Thoracic aorta (tissue), 2 donors: ENCODE measurements around the gene GNG4. TPM values are rescaled to one million over a fixed set of nuclear protein-coding genes. Genes with fewer than 3 reads are reported as not detected.

Source experiments
- ATAC-seq: fragments of 150-250 bp; one replicate; pipeline ENCODE4 v1.8.0; 2017; ENCODE audit warnings: low read depth; ENCODE audit not compliant: insufficient number of reproducible peaks, low FRiP score
- DNase-seq: peaks from one replicate; pipeline ENCODE4 v3.0.0-alpha.2; 2020; ENCODE audit warnings: low spot score
- H3K27ac ChIP-seq, 2 donors: fragments of 200-600 bp; sonication (generic); 1 replicate in 1 of 2; 2 replicates in 1 of 2; pipeline ENCODE4 v1.5.1; 2016; ENCODE audit warnings: mild to moderate bottlenecking in 2 of 2, moderate library complexity in 2 of 2
- H3K27me3 ChIP-seq: fragments of 200-600 bp; sonication (generic); replicated peaks from 2 replicates; pipeline ENCODE4 v1.6.0; 2016; ENCODE audit warnings: mild to moderate bottlenecking; ENCODE audit not compliant: insufficient read depth
- H3K36me3 ChIP-seq: fragments of 200-600 bp; sonication (generic); one replicate; pipeline ENCODE4 v1.5.1; 2016
- H3K4me1 ChIP-seq, 2 donors: fragments of 200-600 bp; sonication (generic); 1 replicate in 1 of 2; 2 replicates in 1 of 2; pipeline versions ENCODE4 v1.5.1 to v1.6.0; 2016; ENCODE audit warnings: low read depth in 2 of 2, mild to moderate bottlenecking in 1 of 2; ENCODE audit not compliant: control insufficient read depth in 1 of 2
- H3K4me3 ChIP-seq: fragments of 200-600 bp; sonication (generic); 2 replicates; pipeline ENCODE4 v1.5.1; 2016; ENCODE audit warnings: mild to moderate bottlenecking
- H3K9me3 ChIP-seq: fragments of 200-600 bp; sonication (generic); 2 replicates; pipeline ENCODE4 v1.5.1; 2016
- CTCF ChIP-seq: fragments of 200-600 bp; sonication (generic); IDR thresholded peaks from one replicate; pipeline ENCODE4 v1.5.1; 2019; ENCODE audit warnings: antibody characterized with exemption
- total RNA-seq, 2 donors: library from RNA; depleted of rRNA; stranded (reverse); fragments of >200 nt; gene quantifications; one replicate each; pipeline versions ENCODE4 v1.1.0 to v1.2.3, GENCODE V29; 2016

The GNG4 gene
- total RNA-seq, 2 donors from 2014 or later = 0.28 TPM; not detected in 1

GRCh38 chr1:235671992-235672391 is 22.4 kb upstream of the GNG4 start:
- ATAC-seq = no peak
- H3K27ac ChIP-seq = no peak overlapping the region
- peaks cover 25% of the 10 kb centered on the region for H3K9me3 ChIP-seq
- peaks cover 40% of the 10 kb centered on the region for H3K36me3 ChIP-seq
- DNase-seq = no peak
- no peaks in the 10 kb centered on the region for H3K27me3 ChIP-seq
- H3K4me3 ChIP-seq = no peak overlapping the region
- TF ChIP-seq CTCF = no peak
- no peaks in the 10 kb centered on the region for H3K4me1 ChIP-seq

GRCh38 chr1:235670157-235670776 is 20.7 kb upstream of the GNG4 start:
- H3K4me3 ChIP-seq = no peak overlapping the region
- H3K27me3 ChIP-seq = no peaks in the 10 kb centered on the region
- no peak for ATAC-seq
- TF ChIP-seq CTCF = no peak
- no peak for DNase-seq
- peaks cover 24% of the 10 kb centered on the region for H3K36me3 ChIP-seq
- peaks cover 21% of the 10 kb centered on the region for H3K9me3 ChIP-seq
- H3K27ac ChIP-seq = no peak overlapping the region
- H3K4me1 ChIP-seq = no peaks in the 10 kb centered on the region

GRCh38 chr1:235669277-235669676 is 19.7 kb upstream of the GNG4 start:
- H3K36me3 ChIP-seq = peaks cover 27% of the 10 kb centered on the region
- no peak overlapping the region for H3K27ac ChIP-seq
- no peaks in the 10 kb centered on the region for H3K27me3 ChIP-seq
- ATAC-seq (no peak), DNase-seq (no peak)
- H3K4me1 ChIP-seq = no peaks in the 10 kb centered on the region
- H3K9me3 ChIP-seq = peaks cover 21% of the 10 kb centered on the region
- no peak overlapping the region for H3K4me3 ChIP-seq
- no peak for TF ChIP-seq CTCF

GRCh38 chr1:235663628-235664027 is 14.0 kb upstream of the GNG4 start:
- no peaks in the 10 kb centered on the region for H3K27me3 ChIP-seq
- no peaks in the 10 kb centered on the region for H3K9me3 ChIP-seq
- no peak for TF ChIP-seq CTCF
- DNase-seq (no peak), ATAC-seq (no peak)
- H3K36me3 ChIP-seq = peaks cover 14% of the 10 kb centered on the region
- H3K27ac ChIP-seq = no peak overlapping the region
- H3K4me3 ChIP-seq = no peak overlapping the region
- H3K4me1 ChIP-seq = no peaks in the 10 kb centered on the region

GRCh38 chr1:235661568-235661967 is 12.0 kb upstream of the GNG4 start:
- Histone ChIP-seq H3K27me3 (no peaks in the 10 kb centered on the region), H3K4me1 (no peaks in the 10 kb centered on the region), H3K4me3 (no peak overlapping the region), H3K36me3 (peaks cover 14% of the 10 kb centered on the region), H3K27ac (no peak overlapping the region), H3K9me3 (no peaks in the 10 kb centered on the region)
- DNase-seq (no peak), ATAC-seq (no peak)
- TF ChIP-seq CTCF = no peak
